Activated CD8-positive, alpha-beta T cell treated with anti-CD3 and anti-CD28 coated beads, Interleukin-2, amount 10 ng/mL, durations not matched to agents 7 days and 5 days (primary cell): Measurements from ENCODE around the gene MAT1A. TPM values are rescaled to one million over a fixed set of nuclear protein-coding genes. Genes with fewer than 3 reads are reported as not detected.
"Not testable (repeated sequence)": the region's sequence is repeated elsewhere in the genome, so short reads cannot be mapped to it uniquely, and the experiment has no call there.

Experiments
- ATAC-seq: fragments of 150-1000 bp; cut with Tn5 transposase; one replicate; pipeline ENCODE4 v1.10.0; 2021; ENCODE audit warnings: moderate library complexity
- CTCF ChIA-PET: fragments of 350-600 bp; sonication (Branson Sonifier 250); formaldehyde crosslinking; loops from one replicate; lab custom pipeline; 2021; ENCODE audit warnings: antibody characterized with exemption; lab: Charles Lee
- POLR2A ChIA-PET: fragments of 350-600 bp; sonication (Branson Sonifier 250); formaldehyde crosslinking; loops from one replicate; lab custom pipeline; 2021; ENCODE audit warnings: antibody characterized with exemption; lab: Charles Lee
- DNase-seq: peaks from one replicate; pipeline ENCODE4 v3.0.0-alpha.2; 2020
- H3K27ac Mint-ChIP-seq: one replicate; pipeline ENCODE4 v1.8.0; 2021; ENCODE audit warnings: mild to moderate bottlenecking, mixed read lengths
- H3K27me3 Mint-ChIP-seq: one replicate; pipeline ENCODE4 v1.8.0; 2021; ENCODE audit warnings: low read depth, mixed read lengths
- H3K36me3 Mint-ChIP-seq: one replicate; pipeline ENCODE4 v1.8.0; 2021; ENCODE audit warnings: low read depth, mixed read lengths
- H3K4me1 Mint-ChIP-seq: one replicate; pipeline ENCODE4 v1.8.0; 2021; ENCODE audit warnings: low read depth, mixed read lengths
- H3K4me3 Mint-ChIP-seq: one replicate; pipeline ENCODE4 v1.8.0; 2021; ENCODE audit warnings: mild to moderate bottlenecking, mixed read lengths
- H3K9me3 Mint-ChIP-seq: one replicate; pipeline ENCODE4 v1.8.0; 2022; ENCODE audit warnings: mixed read lengths; ENCODE audit not compliant: insufficient read depth
- total RNA-seq, 2 experiments: library from RNA; stranded (reverse); gene quantifications; one replicate each; pipeline ENCODE4 v1.2.3, GENCODE V29; 2021

MAT1A gene
- total RNA-seq, 2 experiments from 2014 or later, result not detected

DNA sequence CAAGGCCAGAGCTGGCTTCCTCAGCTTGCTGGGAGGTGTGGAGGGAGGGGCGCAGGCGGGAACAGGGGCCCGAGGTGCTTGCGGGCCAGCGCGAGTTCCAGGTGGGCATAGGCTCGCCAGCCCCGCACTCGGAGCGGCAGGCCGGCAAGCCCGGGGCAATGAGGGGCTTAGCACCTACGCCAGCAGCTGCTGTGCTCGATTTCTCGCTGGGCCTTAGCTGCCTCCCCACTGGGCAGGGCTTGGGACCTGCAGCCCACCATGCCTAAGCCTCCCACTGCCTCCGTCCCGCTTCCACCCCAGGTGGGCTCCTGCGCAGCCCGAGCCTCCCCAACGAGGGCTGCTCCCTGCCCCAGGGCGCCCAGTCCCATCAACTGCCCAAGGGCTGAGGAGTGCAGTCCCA is 25.9 kb upstream of the MAT1A start:
- H3K27ac Mint-ChIP-seq, result no peak overlapping the region
- CTCF ChIA-PET, result no interaction called here
- no peaks in the 10 kb centered on the region for H3K4me1 Mint-ChIP-seq
- POLR2A ChIA-PET, result no interaction called here
- DNase-seq (no peak), ATAC-seq (no peak)
- H3K9me3 Mint-ChIP-seq, result no peaks in the 10 kb centered on the region
- peaks cover 16% of the 10 kb centered on the region for H3K27me3 Mint-ChIP-seq
- H3K4me3 Mint-ChIP-seq, result no peak overlapping the region
- no peaks in the 10 kb centered on the region for H3K36me3 Mint-ChIP-seq

DNA sequence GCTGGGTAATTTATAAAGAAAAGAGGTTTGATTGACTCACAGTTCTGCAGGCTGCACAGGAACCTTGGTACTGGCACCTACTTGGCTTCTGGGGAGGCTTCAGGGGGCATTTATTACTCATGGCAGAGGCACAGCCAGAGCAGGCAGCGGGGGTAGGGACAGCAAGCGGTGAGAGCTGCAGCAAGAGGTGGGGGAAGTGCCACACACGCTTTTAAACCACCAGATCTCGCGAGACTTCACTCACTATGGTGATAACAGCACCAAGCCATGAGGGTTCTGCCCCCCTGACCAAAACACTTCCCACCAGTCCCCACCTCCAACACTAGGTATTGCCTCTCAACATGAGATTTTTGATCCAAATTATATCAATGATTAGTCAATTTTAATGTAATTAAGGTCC is 24.1 kb upstream of the MAT1A start:
- Mint-ChIP-seq H3K4me1 (no peaks in the 10 kb centered on the region), H3K4me3 (no peak overlapping the region), H3K9me3 (no peaks in the 10 kb centered on the region), H3K36me3 (no peaks in the 10 kb centered on the region), H3K27me3 (peaks cover 6% of the 10 kb centered on the region), H3K27ac (no peak overlapping the region)
- POLR2A ChIA-PET, result no interaction called here
- ATAC-seq (no peak), DNase-seq (no peak)
- CTCF ChIA-PET, result no interaction called here

DNA sequence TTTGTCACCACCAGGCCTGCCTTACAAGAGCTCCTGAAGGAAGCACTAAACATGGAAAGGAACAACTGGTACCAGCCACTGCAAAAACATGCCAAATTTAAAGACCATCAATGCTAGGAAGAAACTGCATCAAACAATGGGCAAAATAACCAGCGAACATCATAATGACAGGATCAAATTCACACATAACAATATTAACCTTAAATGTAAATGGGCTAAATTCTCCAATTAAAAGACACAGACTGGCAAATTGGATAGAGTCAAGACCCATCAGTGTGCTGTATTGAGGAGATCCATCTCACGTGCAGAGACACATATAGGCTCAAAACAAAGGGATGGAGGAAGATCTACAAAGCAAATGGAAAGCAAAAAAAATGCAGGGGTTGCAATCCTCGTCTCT is 16.5 kb upstream of the MAT1A start:
- CTCF ChIA-PET, H3K27ac Mint-ChIP-seq, DNase-seq, POLR2A ChIA-PET, H3K27me3 Mint-ChIP-seq, H3K4me1 Mint-ChIP-seq, H3K4me3 Mint-ChIP-seq, ATAC-seq, H3K9me3 Mint-ChIP-seq, H3K36me3 Mint-ChIP-seq: not testable (repeated sequence)

DNA sequence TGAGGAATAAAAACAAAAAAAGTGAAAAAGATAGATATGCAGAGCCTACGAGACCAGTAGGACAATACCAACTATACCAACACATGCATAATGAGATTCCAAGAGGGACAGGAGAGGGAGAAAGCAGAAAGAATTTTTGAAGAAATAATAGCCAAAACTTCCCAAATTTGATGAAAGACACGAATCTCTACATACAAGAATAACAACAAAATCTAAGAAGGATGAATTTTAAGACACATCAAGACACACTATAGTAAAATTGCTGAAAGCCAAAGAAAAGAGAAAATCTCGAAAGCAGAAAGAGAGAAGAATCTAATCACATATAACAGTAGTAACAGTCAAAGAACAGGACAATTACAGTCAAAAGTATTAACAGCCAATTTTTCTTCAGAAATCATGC is 7.5 kb upstream of the MAT1A start:
- no peak for ATAC-seq
- POLR2A ChIA-PET, result no interaction called here
- no peak overlapping the region for H3K27ac Mint-ChIP-seq
- H3K27me3 Mint-ChIP-seq, result peaks cover 10% of the 10 kb centered on the region
- H3K36me3 Mint-ChIP-seq, result no peaks in the 10 kb centered on the region
- H3K4me3 Mint-ChIP-seq, result no peak overlapping the region
- DNase-seq, result no peak
- H3K9me3 Mint-ChIP-seq, result peaks cover 5% of the 10 kb centered on the region
- no peaks in the 10 kb centered on the region for H3K4me1 Mint-ChIP-seq
- CTCF ChIA-PET, result no interaction called here

DNA sequence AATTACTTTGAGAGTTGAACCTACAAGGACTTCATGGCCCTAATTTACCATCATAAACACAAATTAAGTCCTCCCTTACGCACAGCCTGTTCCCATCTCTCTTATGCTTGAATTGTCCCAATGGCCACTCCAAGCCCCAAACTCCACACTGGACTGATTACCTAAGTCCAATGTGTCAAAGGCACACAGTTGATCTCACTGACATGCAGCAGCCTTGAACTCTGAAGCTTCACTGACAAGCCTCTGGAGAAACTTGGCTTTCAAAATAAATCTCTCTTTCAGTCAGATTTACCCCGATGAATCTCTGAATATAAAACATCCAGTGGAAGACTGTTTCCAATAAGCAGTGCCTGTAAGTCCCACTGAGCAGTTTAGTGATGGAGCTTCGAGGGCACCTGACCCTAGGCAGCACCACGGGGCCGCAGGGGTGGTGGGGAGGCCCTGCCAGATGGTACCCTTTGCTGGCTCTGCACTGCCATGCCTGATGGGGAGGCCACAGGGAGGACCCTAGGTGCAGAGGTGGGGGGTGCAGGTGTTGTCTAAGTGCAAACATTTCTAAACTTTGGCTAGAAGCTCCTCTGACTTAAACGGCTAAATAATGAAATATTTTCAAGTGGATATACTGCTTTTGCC is 3.3 kb upstream of the MAT1A start:
- H3K27ac Mint-ChIP-seq, result no peak overlapping the region
- ATAC-seq (no peak), DNase-seq (no peak)
- ChIA-PET CTCF (no interaction called here), POLR2A (no interaction called here)
- no peaks in the 10 kb centered on the region for H3K9me3 Mint-ChIP-seq
- H3K27me3 Mint-ChIP-seq, result peaks cover 14% of the 10 kb centered on the region
- H3K4me3 Mint-ChIP-seq, result no peak overlapping the region
- H3K36me3 Mint-ChIP-seq, result no peaks in the 10 kb centered on the region
- H3K4me1 Mint-ChIP-seq, result no peaks in the 10 kb centered on the region

DNA sequence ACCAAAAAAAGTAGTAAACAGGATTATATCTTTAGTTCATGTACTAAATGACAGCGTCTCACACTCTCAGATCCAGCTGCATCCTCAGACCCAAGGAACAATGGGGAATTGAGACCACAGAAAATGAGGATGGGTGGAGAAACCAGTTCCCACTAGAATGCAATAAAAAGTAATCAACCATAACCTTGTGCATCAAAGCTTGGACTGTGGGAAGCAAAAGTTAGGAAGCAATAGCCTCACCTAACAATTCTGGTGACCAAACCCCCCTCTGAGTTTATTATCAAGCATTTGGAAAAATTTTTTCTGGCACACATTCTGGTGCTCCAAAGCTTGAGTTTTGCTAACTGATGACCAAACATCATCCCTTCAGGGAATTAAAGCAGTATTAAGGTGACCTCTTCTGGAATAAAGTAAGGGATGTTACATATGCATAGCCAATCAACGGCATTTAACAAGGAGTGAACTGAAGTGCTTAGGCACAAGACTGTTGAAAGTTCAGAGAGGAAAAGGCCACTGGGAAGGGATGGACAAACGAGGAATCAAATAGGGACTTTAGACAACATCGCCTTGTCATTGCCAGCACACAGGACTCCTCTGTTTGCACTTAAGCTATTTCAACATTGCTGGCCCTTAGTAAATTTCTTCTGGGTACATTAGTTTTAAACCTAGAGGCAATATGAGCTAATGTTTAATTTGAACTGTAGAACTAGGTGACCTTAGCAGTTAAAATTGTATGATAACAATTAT is 1.2 kb upstream of the MAT1A start:
- CTCF ChIA-PET, result no interaction called here
- H3K4me3 Mint-ChIP-seq, result no peak overlapping the region
- H3K9me3 Mint-ChIP-seq, result no peaks in the 10 kb centered on the region
- DNase-seq, result no peak
- no peaks in the 10 kb centered on the region for H3K36me3 Mint-ChIP-seq
- no peaks in the 10 kb centered on the region for H3K4me1 Mint-ChIP-seq
- ATAC-seq, result no peak
- POLR2A ChIA-PET, result no interaction called here
- H3K27ac Mint-ChIP-seq, result no peak overlapping the region
- peaks cover 19% of the 10 kb centered on the region for H3K27me3 Mint-ChIP-seq

DNA sequence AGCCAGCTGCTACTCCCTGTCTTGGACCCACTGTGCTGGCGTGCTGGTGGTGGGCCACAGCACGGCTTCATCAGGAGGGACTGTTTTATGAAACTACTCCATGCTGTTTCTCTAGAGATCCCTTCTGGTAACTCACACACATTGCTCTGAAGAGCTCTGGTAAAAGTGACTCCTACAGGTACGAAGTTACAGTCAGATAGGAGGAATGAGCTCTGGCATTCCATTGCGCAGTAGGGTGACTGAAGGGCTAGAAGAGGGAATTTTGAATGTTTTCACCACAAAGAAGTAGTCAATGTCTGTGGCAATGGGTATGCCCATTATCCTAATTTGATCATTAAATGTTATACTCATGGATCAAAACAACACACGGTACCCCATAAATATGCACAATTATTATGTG is 609 bp downstream of the MAT1A start:
- ChIA-PET POLR2A (no interaction called here), CTCF (no interaction called here)
- Mint-ChIP-seq H3K4me1 (no peaks in the 10 kb centered on the region), H3K36me3 (no peaks in the 10 kb centered on the region), H3K4me3 (no peak overlapping the region), H3K27ac (no peak overlapping the region), H3K27me3 (peaks cover 22% of the 10 kb centered on the region), H3K9me3 (no peaks in the 10 kb centered on the region)
- DNase-seq, result no peak
- ATAC-seq, result no peak

DNA sequence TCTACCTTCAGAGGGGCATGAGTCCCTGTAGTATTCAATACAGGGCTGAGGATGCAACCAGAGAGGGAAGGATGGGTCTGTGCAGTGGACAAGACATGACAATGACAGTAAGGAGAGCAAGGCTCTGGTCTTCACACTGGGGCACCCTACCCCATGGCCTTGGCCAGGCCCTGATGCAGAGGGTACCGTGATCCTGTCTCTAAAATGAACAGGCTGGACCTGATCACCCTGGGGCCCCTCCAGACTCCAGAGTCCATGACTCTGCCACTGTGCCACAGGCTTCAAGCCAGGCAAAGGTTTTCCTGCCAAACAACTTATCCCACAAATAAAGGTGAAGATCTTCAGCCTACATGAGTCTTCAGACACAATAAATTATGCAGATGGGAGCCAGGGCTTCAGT is 4.9 kb downstream of the MAT1A start:
- no peak for ATAC-seq

DNA sequence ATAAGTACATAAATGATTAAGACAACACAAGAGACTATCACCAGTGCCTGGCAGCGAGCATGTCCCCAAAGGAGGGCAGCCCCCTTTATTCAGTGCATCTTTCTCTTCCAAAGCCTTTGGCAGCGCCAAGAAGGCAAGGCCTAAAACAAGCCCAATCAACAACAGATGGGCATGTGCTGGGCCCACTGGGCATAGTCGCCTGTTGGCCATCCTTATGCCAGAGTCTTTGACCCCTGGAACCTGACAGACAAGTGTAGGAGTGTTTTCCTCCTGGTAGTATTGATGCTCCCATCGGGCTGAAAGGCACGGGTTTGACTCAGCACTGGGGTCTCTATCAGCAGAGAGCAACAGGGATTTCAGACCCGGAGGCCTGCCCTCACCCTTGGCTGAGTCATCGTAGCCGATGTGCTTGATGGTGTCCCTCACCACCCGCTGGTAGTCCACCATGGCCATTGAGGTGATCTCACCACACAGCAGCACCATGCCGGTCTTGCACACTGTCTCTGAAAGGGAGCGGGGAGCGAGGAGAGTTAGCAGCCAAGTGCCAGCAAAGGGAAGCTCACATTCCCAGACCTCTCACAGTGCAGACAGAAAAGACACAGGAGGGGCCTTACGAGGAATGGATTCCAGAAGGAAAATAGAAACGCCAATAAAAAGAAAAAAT is 5.8 kb downstream of the MAT1A start:
- no peaks in the 10 kb centered on the region for H3K36me3 Mint-ChIP-seq
- ATAC-seq (no peak), DNase-seq (no peak)
- peaks cover 8% of the 10 kb centered on the region for H3K27me3 Mint-ChIP-seq
- no peak overlapping the region for H3K4me3 Mint-ChIP-seq
- ChIA-PET POLR2A (no interaction called here), CTCF (no interaction called here)
- H3K27ac Mint-ChIP-seq, result no peak overlapping the region
- H3K4me1 Mint-ChIP-seq, result no peaks in the 10 kb centered on the region
- H3K9me3 Mint-ChIP-seq, result no peaks in the 10 kb centered on the region

More for the DNA sequence above, 4.9 kb downstream of the MAT1A start:
- Mint-ChIP-seq H3K4me1 (no peaks in the 10 kb centered on the region), H3K36me3 (no peaks in the 10 kb centered on the region), H3K9me3 (no peaks in the 10 kb centered on the region), H3K27ac (no peak overlapping the region), H3K27me3 (peaks cover 10% of the 10 kb centered on the region), H3K4me3 (no peak overlapping the region)
- CTCF ChIA-PET, result no interaction called here
- DNase-seq, result no peak
- POLR2A ChIA-PET, result no interaction called here

DNA sequence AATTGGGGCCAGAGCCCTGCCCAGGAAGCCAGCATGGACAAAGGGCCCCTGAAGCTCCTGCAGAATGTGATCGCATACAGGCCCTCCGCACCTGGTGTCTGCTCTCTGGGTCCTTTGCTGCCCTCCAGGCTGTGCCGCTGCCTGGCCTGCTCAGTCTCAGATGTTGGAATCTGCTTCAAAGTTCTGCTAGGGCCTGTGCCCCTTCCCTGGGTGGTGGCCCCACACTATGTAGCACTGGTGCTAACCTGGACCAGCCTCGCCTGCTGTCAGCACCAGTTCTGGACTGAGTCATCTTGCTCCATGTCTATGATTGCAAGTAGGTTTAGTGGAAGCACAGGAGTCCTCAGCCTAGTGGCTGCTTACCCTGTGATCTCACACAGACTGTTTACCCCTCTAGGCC is 6.3 kb downstream of the MAT1A start:
- Mint-ChIP-seq H3K4me1 (no peaks in the 10 kb centered on the region), H3K4me3 (no peak overlapping the region), H3K27me3 (peaks cover 8% of the 10 kb centered on the region), H3K27ac (no peak overlapping the region), H3K36me3 (no peaks in the 10 kb centered on the region), H3K9me3 (no peaks in the 10 kb centered on the region)
- DNase-seq, result peak; percentile 9
- ChIA-PET CTCF (no interaction called here), POLR2A (no interaction called here)
- no peak for ATAC-seq

DNA sequence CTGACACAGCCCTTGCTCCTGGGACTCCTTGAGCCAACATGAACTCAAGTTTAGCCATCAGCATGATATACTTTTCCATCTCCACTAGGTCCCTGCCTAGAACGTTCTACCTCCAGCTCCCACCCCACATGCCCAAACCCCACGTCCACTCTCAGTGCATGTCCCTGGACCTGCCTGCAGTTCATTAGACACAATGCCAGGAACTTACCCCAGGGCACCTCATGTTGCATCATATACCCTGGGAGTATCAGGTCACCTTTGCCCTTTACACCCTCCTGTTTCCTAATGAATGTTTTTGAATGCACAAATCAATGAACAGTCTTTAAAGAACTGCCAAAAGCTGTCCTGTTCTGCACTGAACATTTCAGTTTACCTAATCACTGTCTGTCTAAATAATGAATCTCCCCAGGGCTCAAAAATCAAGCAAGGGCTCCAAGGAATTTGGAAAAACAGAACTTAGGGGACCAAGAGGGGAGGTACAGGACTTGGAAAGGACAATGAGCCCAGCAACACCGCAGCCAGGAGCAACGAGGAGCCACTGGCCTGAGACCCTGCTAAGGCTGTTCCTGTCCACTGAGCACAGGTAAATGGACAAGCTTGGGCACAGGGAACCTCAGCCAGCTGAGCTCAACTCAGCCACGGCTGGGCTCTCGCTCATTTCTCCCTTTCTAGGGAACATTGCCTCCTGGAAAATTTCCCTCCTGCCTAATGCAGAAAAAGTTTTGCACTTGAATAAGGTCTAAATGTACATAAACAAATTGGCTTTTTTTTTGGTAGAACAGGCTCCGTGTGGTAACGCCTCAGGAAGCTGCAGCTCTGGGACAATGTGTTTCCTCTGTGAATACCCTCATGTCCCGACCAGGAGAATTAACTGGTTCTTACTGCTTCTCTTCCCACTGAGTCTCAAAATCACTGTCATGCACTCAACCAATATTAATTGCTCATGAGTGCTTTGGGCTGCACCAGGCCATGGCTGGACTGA is 7.4 kb downstream of the MAT1A start:
- H3K27me3 Mint-ChIP-seq, result peaks cover 8% of the 10 kb centered on the region
- H3K4me1 Mint-ChIP-seq, result no peaks in the 10 kb centered on the region
- H3K36me3 Mint-ChIP-seq, result no peaks in the 10 kb centered on the region
- CTCF ChIA-PET, result no interaction called here
- DNase-seq, result peak; percentile 18
- POLR2A ChIA-PET, result no interaction called here
- no peak overlapping the region for H3K4me3 Mint-ChIP-seq
- no peak overlapping the region for H3K27ac Mint-ChIP-seq
- no peaks in the 10 kb centered on the region for H3K9me3 Mint-ChIP-seq
- no peak for ATAC-seq
